H1 (cell line): Measurements from ENCODE around the gene ADAM19. TPM values are rescaled to one million over a fixed set of nuclear protein-coding genes. Genes with fewer than 3 reads are reported as not detected.

ENCODE experiments used
- CHD2 ChIP-seq: IDR thresholded peaks from 2 replicates; pipeline ENCODE4 v1.6.1; 2012; ENCODE audit warnings: low read length, improper control_type of control experiment
- JUND ChIP-seq: IDR thresholded peaks from 2 replicates; pipeline ENCODE4 v1.6.1; 2011; ENCODE audit warnings: mild to moderate bottlenecking, improper control_type of control experiment, low read length
- KDM4A ChIP-seq: IDR thresholded peaks from one replicate; pipeline ENCODE4 v1.7.1; 2012; ENCODE audit warnings: low read depth, mild to moderate bottlenecking, moderate library complexity, low read length, inconsistent platforms; ENCODE audit not compliant: severe bottlenecking
- MAFK ChIP-seq: IDR thresholded peaks from 2 replicates; pipeline ENCODE4 v1.6.1; 2012; ENCODE audit warnings: low read depth, mild to moderate bottlenecking, improper control_type of control experiment, low read length
- SIN3A ChIP-seq, 2 experiments: IDR thresholded peaks in 1 of 2; conservative IDR thresholded peaks in 1 of 2; 2 replicates each; pipeline ENCODE4 v1.6.1; 2011 to 2012; ENCODE audit warnings: low read length in 2 of 2, improper control_type of control experiment in 1 of 2, low read depth in 1 of 2, mild to moderate bottlenecking in 1 of 2
- SIX5 ChIP-seq: IDR thresholded peaks from 2 replicates; pipeline ENCODE4 v1.6.1; 2011; ENCODE audit warnings: mild to moderate bottlenecking, low read depth, low read length
- TBP ChIP-seq: IDR thresholded peaks from 2 replicates; pipeline ENCODE4 v1.6.1; 2011; ENCODE audit warnings: low read depth, low read length, improper control_type of control experiment
- USF2 ChIP-seq: IDR thresholded peaks from 2 replicates; pipeline ENCODE4 v1.6.1; 2011; ENCODE audit warnings: low read length, improper control_type of control experiment
- polyA plus RNA-seq, 7 experiments: library from polyadenylated mRNA; depleted of rRNA in 3 of 7; stranded (reverse) in 5 of 7; unstranded in 2 of 7; fragments of >200 nt in 5 of 7; fragments of 200-250 nt in 2 of 7; gene quantifications; 1 replicate in 5 of 7; 2 replicates in 1 of 7; 4 replicates in 1 of 7; pipeline versions ENCODE4 v1.2.1 to v1.2.3, GENCODE V29; 2011 to 2013; ENCODE audit warnings: missing spikeins in 2 of 7, mixed read lengths in 2 of 7
- total RNA-seq: library from RNA; stranded (reverse); fragmentation: NEBNext Ultra II Directional; extraction: Animal tissue kit (Norgen Biotek cat#: 25700); gene quantifications from 2 replicates; pipeline ENCODE4 v1.2.1, GENCODE V29; 2021

ADAM19 gene
- total and polyA plus RNA-seq, 2 of the 8 experiments (the other 6 are each of a cell fraction or from before 2014, with no cell fraction given): 6.5 to 22.7 TPM

DNA sequence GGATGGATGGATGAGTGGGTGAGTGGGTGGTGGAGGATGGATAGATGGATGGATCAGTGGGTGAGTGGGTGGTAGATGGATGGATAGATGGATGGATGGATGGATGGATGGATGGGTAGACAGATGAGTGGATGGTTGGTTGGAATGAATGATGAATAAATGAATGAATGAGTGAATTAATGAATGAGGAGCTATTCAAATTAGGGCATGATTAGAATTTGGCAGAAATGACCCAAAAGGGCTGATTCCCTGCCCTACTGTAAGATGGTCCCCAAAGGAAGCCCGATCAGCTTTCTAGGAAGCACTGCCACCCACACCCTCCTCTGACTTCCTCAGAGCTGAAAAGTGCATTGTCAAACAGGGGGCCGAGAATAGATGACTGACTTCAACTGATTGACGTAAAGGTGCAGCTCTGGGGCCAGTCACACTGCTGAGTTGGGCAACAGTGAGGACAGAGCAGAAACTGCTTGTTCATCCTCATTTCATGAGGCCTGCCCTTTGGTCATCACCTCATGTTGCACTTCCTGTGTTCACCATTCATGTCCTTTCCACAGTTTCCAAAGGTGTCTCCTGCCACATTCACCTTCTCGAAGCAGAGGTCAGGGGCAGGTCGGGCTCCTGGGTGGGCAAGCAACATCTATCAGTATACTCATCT lies 81.3 kb downstream of the ADAM19 start (continued):
- no peak for TF ChIP-seq SIX5
- no peak for TF ChIP-seq USF2
- no peak for TF ChIP-seq JUND
- no peak for TF ChIP-seq TBP
- TF ChIP-seq MAFK: no peak
- TF ChIP-seq SIN3A (conservative IDR thresholded peaks at IDR 0.05 in 1 of 2, IDR thresholded peaks at IDR 0.05 in 1 of 2; ENCODE audit: low read depth in 1 of 2, low read length in 2 of 2): no peak
- no peak for TF ChIP-seq KDM4A
- TF ChIP-seq CHD2: no peak
